Measurements from ENCODE around the gene FBXO8.
"Not testable (repeated sequence)": the region's sequence is repeated elsewhere in the genome, so short reads cannot be mapped to it uniquely, and the experiment has no call there.

Gene FBXO8

DNA sequence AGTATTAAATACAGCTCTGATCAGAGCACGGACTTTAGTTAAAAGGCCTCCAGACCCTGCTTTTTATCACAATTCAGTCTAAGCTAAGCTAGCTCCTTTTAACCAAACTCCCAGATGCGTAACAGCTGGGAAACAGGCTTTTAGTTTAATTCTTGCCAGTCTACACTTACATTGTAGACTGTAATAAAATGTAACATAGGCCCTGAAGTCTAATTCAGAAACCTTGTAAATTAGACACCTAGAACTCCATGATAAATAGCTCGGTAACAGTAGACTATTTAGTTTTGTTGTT lies 20.1 kb downstream of the FBXO8 start:
- no peaks in the 10 kb centered on the region for H3K9me3 ChIP-seq
- H3K36me3 ChIP-seq, result peaks cover 19% of the 10 kb centered on the region
- no peak overlapping the region for H3K4me3 ChIP-seq (ENCODE audit: low read depth in 1 of 2, low read length in 1 of 2)
- H3K4me1 ChIP-seq (ENCODE audit: control insufficient read depth in 1 of 2, insufficient read depth in 1 of 2, low read depth in 1 of 2, low read length in 1 of 2), result no peaks in the 10 kb centered on the region
- H3K27me3 ChIP-seq, result no peaks in the 10 kb centered on the region
- TF ChIP-seq, protein P1, sequence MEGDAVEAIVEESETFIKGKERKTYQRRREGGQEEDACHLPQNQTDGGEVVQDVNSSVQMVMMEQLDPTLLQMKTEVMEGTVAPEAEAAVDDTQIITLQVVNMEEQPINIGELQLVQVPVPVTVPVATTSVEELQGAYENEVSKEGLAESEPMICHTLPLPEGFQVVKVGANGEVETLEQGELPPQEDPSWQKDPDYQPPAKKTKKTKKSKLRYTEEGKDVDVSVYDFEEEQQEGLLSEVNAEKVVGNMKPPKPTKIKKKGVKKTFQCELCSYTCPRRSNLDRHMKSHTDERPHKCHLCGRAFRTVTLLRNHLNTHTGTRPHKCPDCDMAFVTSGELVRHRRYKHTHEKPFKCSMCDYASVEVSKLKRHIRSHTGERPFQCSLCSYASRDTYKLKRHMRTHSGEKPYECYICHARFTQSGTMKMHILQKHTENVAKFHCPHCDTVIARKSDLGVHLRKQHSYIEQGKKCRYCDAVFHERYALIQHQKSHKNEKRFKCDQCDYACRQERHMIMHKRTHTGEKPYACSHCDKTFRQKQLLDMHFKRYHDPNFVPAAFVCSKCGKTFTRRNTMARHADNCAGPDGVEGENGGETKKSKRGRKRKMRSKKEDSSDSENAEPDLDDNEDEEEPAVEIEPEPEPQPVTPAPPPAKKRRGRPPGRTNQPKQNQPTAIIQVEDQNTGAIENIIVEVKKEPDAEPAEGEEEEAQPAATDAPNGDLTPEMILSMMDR (IDR thresholded peaks at IDR 0.05), result no peak
- no peak overlapping the region for H3K27ac ChIP-seq

DNA sequence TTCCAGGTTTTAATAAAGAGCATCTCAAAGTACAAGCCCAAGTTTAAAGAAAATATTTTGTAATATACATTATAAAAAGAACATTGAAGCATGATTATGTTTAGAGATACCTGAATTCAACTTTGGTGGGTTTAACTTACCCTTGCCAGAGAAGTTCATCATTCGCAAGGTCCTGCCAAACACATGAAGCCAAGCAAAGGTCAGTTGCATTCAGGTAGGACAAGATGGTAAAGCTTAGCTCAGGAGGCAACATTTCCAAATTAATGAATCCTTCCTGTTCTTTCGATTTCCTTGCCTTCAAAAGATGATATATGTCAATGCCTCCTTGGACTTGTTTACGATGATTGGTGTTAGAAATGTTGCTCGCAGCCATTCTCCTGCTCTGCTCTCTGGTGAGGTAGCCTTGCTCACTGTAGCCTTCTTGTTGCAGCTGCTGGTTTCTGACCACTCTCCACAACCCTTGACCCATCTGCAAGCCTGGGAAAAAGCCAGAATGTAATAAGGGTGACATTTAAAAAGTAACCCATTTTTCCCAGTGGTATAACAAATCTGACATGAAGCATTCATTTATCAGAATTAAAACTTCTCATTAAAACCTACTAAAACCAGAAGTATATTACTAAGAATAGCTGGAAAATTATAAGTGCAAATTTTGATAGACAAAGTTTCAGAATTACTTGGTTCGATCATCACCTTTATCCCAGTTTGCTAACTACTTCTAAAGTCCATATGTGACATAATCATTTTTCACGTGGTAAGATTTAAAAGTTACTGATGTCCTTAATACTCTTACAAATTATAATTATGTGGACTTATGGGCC lies 20.6 kb downstream of the FBXO8 start:
- Histone ChIP-seq H3K4me1 (ENCODE audit: control insufficient read depth in 1 of 2, insufficient read depth in 1 of 2, low read depth in 1 of 2, low read length in 1 of 2) (no peaks in the 10 kb centered on the region), H3K27me3 (no peaks in the 10 kb centered on the region), H3K4me3 (ENCODE audit: low read depth in 1 of 2, low read length in 1 of 2) (no peak overlapping the region), H3K36me3 (peaks cover 23% of the 10 kb centered on the region), H3K27ac (no peak overlapping the region), H3K9me3 (no peaks in the 10 kb centered on the region)
- TF ChIP-seq, protein P1 (IDR thresholded peaks at IDR 0.05), result no peak

DNA sequence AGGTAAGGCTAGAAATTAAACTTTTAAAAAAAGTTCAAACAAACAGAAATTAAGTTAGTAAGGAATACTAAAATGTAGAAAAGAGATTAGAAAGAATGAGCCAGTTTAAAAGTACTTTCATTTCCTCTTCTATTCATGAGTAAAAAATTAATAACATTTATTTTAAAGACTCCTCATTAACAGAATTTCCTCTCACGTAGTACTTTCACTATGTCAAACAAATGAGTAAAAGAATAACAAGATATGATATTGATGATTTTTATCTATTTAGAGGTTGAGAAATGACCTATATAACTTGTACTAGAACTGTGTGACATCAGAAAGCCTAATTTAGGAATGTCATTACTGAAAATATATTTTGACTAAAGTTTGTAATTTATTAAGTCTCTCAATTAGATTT lies 22.0 kb downstream of the FBXO8 start:
- H3K4me1 ChIP-seq (ENCODE audit: control insufficient read depth in 1 of 2, insufficient read depth in 1 of 2, low read depth in 1 of 2, low read length in 1 of 2); H3K27me3 ChIP-seq; H3K4me3 ChIP-seq (ENCODE audit: low read depth in 1 of 2, low read length in 1 of 2); H3K9me3 ChIP-seq; H3K27ac ChIP-seq: not testable (repeated sequence)
- H3K36me3 ChIP-seq, result peaks cover 34% of the 10 kb centered on the region

DNA sequence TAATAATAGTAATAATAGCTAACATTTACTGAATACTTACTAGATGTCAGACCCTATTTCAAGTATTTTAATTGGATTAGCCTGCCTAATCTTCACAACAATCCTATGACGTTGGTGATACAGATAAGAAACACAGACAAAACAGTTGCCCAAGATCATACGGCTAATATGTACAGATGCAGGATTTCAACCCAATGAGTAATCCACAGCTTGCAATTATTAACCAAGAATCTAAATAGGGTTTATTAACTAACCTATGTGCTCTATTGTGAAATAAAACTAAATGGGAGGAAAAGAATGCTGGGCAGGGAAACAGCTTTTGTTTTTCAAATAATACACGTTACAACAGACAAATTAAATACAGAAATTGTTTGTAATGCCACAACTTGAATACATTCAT lies 23.4 kb downstream of the FBXO8 start:
- TF ChIP-seq, protein P1 (IDR thresholded peaks at IDR 0.05), result no peak
- Histone ChIP-seq H3K27ac (no peak overlapping the region), H3K36me3 (peaks cover 41% of the 10 kb centered on the region), H3K27me3 (no peaks in the 10 kb centered on the region), H3K4me1 (ENCODE audit: control insufficient read depth in 1 of 2, insufficient read depth in 1 of 2, low read depth in 1 of 2, low read length in 1 of 2) (no peaks in the 10 kb centered on the region), H3K9me3 (no peaks in the 10 kb centered on the region), H3K4me3 (ENCODE audit: low read depth in 1 of 2, low read length in 1 of 2) (no peak overlapping the region)

DNA sequence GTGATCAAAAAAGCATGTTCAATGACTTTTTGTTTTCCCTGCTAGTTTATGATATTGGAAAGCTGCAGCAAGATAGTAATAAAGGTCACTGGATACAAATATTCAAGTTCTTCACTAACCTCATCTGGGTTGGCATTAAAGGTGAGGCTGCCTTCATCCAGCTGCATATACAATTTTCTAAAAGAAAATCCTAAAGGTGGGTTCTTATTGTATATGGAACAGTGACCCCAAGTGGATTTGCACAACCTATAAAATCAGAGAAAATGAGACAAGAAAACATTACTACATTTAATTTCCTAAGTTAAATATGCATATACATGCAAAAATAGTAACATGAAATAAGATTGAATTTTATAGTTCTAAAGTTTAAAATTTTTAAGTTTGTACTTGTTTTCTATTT lies 23.9 kb downstream of the FBXO8 start:
- peaks cover 46% of the 10 kb centered on the region for H3K36me3 ChIP-seq
- TF ChIP-seq, protein P1 (IDR thresholded peaks at IDR 0.05), result no peak
- H3K4me1 ChIP-seq (ENCODE audit: control insufficient read depth in 1 of 2, insufficient read depth in 1 of 2, low read depth in 1 of 2, low read length in 1 of 2), result no peaks in the 10 kb centered on the region
- H3K27me3 ChIP-seq, result no peaks in the 10 kb centered on the region
- no peak overlapping the region for H3K4me3 ChIP-seq (ENCODE audit: low read depth in 1 of 2, low read length in 1 of 2)
- no peaks in the 10 kb centered on the region for H3K9me3 ChIP-seq
- H3K27ac ChIP-seq, result no peak overlapping the region

DNA sequence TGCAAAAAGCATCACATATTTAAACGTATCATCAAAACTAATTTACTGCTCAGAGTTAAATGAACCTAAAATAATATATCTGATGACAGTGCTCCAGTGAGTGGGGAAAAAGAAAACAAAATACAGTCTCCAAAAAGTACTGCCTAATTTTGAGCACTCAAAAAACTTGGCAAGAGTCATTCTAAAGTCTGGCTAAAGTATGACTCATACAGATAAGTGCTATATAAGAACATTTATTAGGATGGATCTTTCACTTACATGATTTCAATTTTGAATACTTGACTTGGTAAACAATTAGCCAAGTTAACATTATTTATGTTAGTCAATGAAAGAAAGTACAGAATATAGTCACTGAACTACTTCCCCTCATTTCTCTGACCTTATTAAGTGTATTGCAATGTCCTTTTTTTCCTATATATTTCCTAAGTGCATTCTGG lies 27.2 kb downstream of the FBXO8 start:
- no peak overlapping the region for H3K27ac ChIP-seq
- H3K36me3 ChIP-seq, result peaks cover 48% of the 10 kb centered on the region
- TF ChIP-seq, protein P1 (IDR thresholded peaks at IDR 0.05), result no peak
- H3K4me1 ChIP-seq (ENCODE audit: control insufficient read depth in 1 of 2, insufficient read depth in 1 of 2, low read depth in 1 of 2, low read length in 1 of 2), result no peaks in the 10 kb centered on the region
- H3K27me3 ChIP-seq, result no peaks in the 10 kb centered on the region
- no peaks in the 10 kb centered on the region for H3K9me3 ChIP-seq
- no peak overlapping the region for H3K4me3 ChIP-seq (ENCODE audit: low read depth in 1 of 2, low read length in 1 of 2)

Data from neutrophil (primary cell).